Measurements from ENCODE around the gene EPC2. TPM values are rescaled to one million over a fixed set of nuclear protein-coding genes. Genes with fewer than 3 reads are reported as not detected.

Gene EPC2
- total and polyA plus RNA-seq, 2 of the 8 experiments (the other 6 are each of a cell fraction or from before 2014, with no cell fraction given) = 16.1 to 25.7 TPM

DNA sequence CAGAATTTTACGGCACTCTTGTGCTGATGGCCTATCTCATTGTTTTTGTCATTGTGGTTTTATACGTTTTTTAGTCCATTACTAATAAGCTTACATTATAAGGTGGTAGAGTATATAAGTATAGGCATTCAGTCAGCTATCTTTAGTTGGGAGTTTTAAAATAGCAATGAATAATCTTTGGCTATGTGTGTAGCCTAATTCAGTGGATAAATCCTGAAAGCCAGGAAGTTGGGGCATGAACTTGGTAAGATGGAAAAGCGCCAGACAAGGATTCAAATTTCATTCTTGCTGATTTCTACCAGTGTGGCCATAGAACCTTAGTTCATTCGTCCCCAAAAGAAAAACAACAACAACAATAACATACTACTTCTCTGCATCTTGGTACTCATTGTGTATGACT, 31.2 kb downstream of the EPC2 start:
- TF ChIP-seq BCL11A (IDR thresholded peaks at IDR 0.05; ENCODE audit: low read depth in 2 of 2, low read length in 2 of 2) (no peak), RXRA (IDR thresholded peaks at IDR 0.05; ENCODE audit: insufficient read depth, low read depth, low read length) (no peak)
- no peak overlapping the region for H2BK12ac ChIP-seq (ENCODE audit: low read depth, low read length)
- no peak overlapping the region for H3K4me2 ChIP-seq (ENCODE audit: insufficient read depth in 1 of 2, low read depth in 2 of 2, low read length in 2 of 2)
- H3K4me3 ChIP-seq (ENCODE audit: extremely low read depth in 1 of 4, insufficient read depth in 2 of 4, low read depth in 3 of 4, low read length in 4 of 4) = no peak overlapping the region
- no peak overlapping the region for H3K4ac ChIP-seq (replicated peaks; ENCODE audit: insufficient read length, low read depth, low read length)
- peaks cover 5% of the 10 kb centered on the region for H3K79me1 ChIP-seq (ENCODE audit: low read depth, low read length)
- ChIA-PET CTCF (ENCODE audit: partially characterized antibody) (interaction anchor here (0.9 to 1.5 kb wide), 6 partner anchors 12 to 137 kb away, joined by 3 to 5 read pairs (median 3); no protein-coding TSS in a partner anchor), POLR2A (ENCODE audit: partially characterized antibody) (interaction anchor here (1.3 kb wide), 1 partner anchor 30 kb away, joined by 5 read pairs; no protein-coding TSS in a partner anchor)
- H3K27ac ChIP-seq (ENCODE audit: low read depth, low read length) = no peak overlapping the region
- DNase-seq (ENCODE audit: low read depth in 1 of 2, low spot score in 2 of 2) (no peak), FAIRE-seq (peak; percentile 13)
- H3K9me3 ChIP-seq (ENCODE audit: insufficient read depth in 2 of 2, low read depth in 1 of 2, low read length in 1 of 2) = peaks cover 0 to 8% of the 10 kb centered on the region in 2 experiments; a peak in 1 of 4 replicates
- no peaks in the 10 kb centered on the region for H3K36me3 ChIP-seq (ENCODE audit: control insufficient read depth in 2 of 4, insufficient read depth in 4 of 4, low read length in 3 of 4)
- H2AK5ac ChIP-seq (ENCODE audit: low read depth, low read length) = no peak overlapping the region
- no peaks in the 10 kb centered on the region for H3K23me2 ChIP-seq (ENCODE audit: low read depth, low read length)
- H3K4me1 ChIP-seq (replicated peaks in 1 of 4; ENCODE audit: control insufficient read depth in 3 of 4, insufficient read depth in 4 of 4, low read length in 3 of 4) = peaks cover 3 to 6% (median 5%) of the 10 kb centered on the region in 4 experiments; a peak in 5 of 7 replicates
- no peak overlapping the region for H3K14ac ChIP-seq (ENCODE audit: insufficient read length)
- H4K5ac ChIP-seq (ENCODE audit: insufficient read length, low read depth, low read length) = no peak overlapping the region
- H3K9ac ChIP-seq (replicated peaks in 1 of 4; ENCODE audit: extremely low read depth in 1 of 4, low read depth in 3 of 4, low read length in 3 of 4) = no peak overlapping the region
- no peak overlapping the region for H3K23ac ChIP-seq (ENCODE audit: insufficient read length)
- no peak overlapping the region for H2BK15ac ChIP-seq (ENCODE audit: low read length)
- H2BK20ac ChIP-seq (ENCODE audit: low read length) = no peak overlapping the region
- no peak overlapping the region for H2BK5ac ChIP-seq (ENCODE audit: low read depth, low read length)
- no peak overlapping the region for H2AFZ ChIP-seq (ENCODE audit: low read length)
- peaks cover 22 to 96% of the 10 kb centered on the region in 2 experiments for H3K79me2 ChIP-seq (ENCODE audit: control insufficient read depth in 1 of 2, insufficient read depth in 2 of 2, low read length in 2 of 2)
- no peaks in the 10 kb centered on the region for H3K27me3 ChIP-seq (replicated peaks in 1 of 4; ENCODE audit: control insufficient read depth in 3 of 4, extremely low read depth in 1 of 4, insufficient read depth in 3 of 4, low read length in 3 of 4)
- no peak overlapping the region for H4K8ac ChIP-seq (ENCODE audit: extremely low read depth, insufficient read depth, low read length)
- H4K91ac ChIP-seq (replicated peaks; ENCODE audit: insufficient read length, low read length) = no peak overlapping the region
- H3K56ac ChIP-seq (replicated peaks; ENCODE audit: insufficient read length, low read depth, low read length) = no peak overlapping the region
- WGBS, 2 experiments (ENCODE audit: extremely low coverage in 1 of 2, insufficient coverage in 1 of 2, insufficient read length in 1 of 2, insufficient replicate concordance in 2 of 2, low coverage in 1 of 2, low lambda C conversion rate in 2 of 2, missing lambda C conversion rate in 1 of 2) = 75% methylated on average over 4 of the region's 4 CpGs; no CpG with 5 or more reads in 1 of the 2 experiments
- H4K20me1 ChIP-seq (replicated peaks in 1 of 2; ENCODE audit: control insufficient read depth in 1 of 2, insufficient read depth in 2 of 2, low read length in 2 of 2) = peaks cover 3 to 4% of the 10 kb centered on the region in 2 experiments
- H2BK120ac ChIP-seq (replicated peaks; ENCODE audit: low read depth, low read length) = no peak overlapping the region
- no peak overlapping the region for H3K18ac ChIP-seq (ENCODE audit: extremely low read depth, low read length)

All from H1 (cell line).